Calu3 (cell line): ENCODE results near the gene ZBTB20. TPM values are rescaled to one million over a fixed set of nuclear protein-coding genes. Genes with fewer than 3 reads are reported as not detected.

ENCODE experiments used
- BruUV-seq: library from RNA; stranded (reverse); fragments of 400-500 nt; replicated peaks from 2 replicates; lab custom pipeline; 2021; lab: Mats Ljungman, UMichigan
- CTCF ChIA-PET: fragments of 300-600 bp; sonication (Branson Sonifier 250); formaldehyde crosslinking; loops from one replicate; lab custom pipeline; 2022; ENCODE audit warnings: antibody characterized with exemption; lab: Charles Lee
- DNase-seq: peaks from one replicate; pipeline ENCODE4 v3.0.0; 2022
- H3K27ac Mint-ChIP-seq: one replicate; pipeline ENCODE4 v1.8.0; 2022; ENCODE audit warnings: mixed read lengths; ENCODE audit not compliant: unreplicated experiment
- H3K27me3 Mint-ChIP-seq: one replicate; pipeline ENCODE4 v1.8.0; 2022; ENCODE audit warnings: mixed read lengths; ENCODE audit not compliant: unreplicated experiment
- H3K36me3 Mint-ChIP-seq: one replicate; pipeline ENCODE4 v1.8.0; 2022; ENCODE audit warnings: mild to moderate bottlenecking, moderate library complexity, mixed read lengths; ENCODE audit not compliant: insufficient read depth, unreplicated experiment
- H3K4me1 Mint-ChIP-seq: one replicate; pipeline ENCODE4 v1.8.0; 2022; ENCODE audit warnings: mild to moderate bottlenecking, low read depth, mixed read lengths; ENCODE audit not compliant: unreplicated experiment
- H3K4me3 Mint-ChIP-seq: one replicate; pipeline ENCODE4 v1.8.0; 2022; ENCODE audit warnings: mild to moderate bottlenecking, low read depth, moderate library complexity, mixed read lengths; ENCODE audit not compliant: unreplicated experiment
- H3K9me3 Mint-ChIP-seq: one replicate; pipeline ENCODE4 v1.8.0; 2022; ENCODE audit warnings: low read depth, mixed read lengths; ENCODE audit not compliant: unreplicated experiment
- CTCF ChIP-seq: fragments of 200-600 bp; IDR thresholded peaks from one replicate; pipeline ENCODE4 v1.8.0; 2022; ENCODE audit warnings: antibody characterized with exemption; ENCODE audit not compliant: unreplicated experiment
- intact Hi-C: fragments of 100-400 bp; cut with micrococcal nuclease; formaldehyde crosslinking; loops from one replicate; pipeline ENCODE4 v1.10.0; 2022; ENCODE audit not compliant: unreplicated experiment
- total RNA-seq: library from RNA; stranded (reverse); gene quantifications from 2 replicates; pipeline ENCODE4 v1.2.3, GENCODE V29; 2022

ZBTB20 gene
- total RNA-seq, 1 experiment from 2014 or later = 24.1 TPM

GRCh38 chr3:114590309-114591047 lies 556.6 kb downstream of the ZBTB20 start:
- BruUV-seq = no TSS peak
- intact Hi-C loops = no loop called here
- Mint-ChIP-seq H3K9me3 (no peaks in the 10 kb centered on the region), H3K27me3 (no peaks in the 10 kb centered on the region), H3K4me1 (no peaks in the 10 kb centered on the region), H3K27ac (no peak overlapping the region), H3K4me3 (no peak overlapping the region), H3K36me3 (no peaks in the 10 kb centered on the region)
- no peak for DNase-seq
- CTCF ChIA-PET = no interaction called here
- TF ChIP-seq CTCF = no peak

- no peak for TF ChIP-seq CTCF
- no peak for DNase-seq
- Mint-ChIP-seq H3K36me3 (no peaks in the 10 kb centered on the region), H3K4me3 (no peak overlapping the region), H3K4me1 (no peaks in the 10 kb centered on the region), H3K27me3 (no peaks in the 10 kb centered on the region), H3K27ac (no peak overlapping the region), H3K9me3 (no peaks in the 10 kb centered on the region)
- BruUV-seq = no TSS peak
- CTCF ChIA-PET = no interaction called here
- intact Hi-C loops = no loop called here
These were observed 559.1 kb downstream of the ZBTB20 start for GRCh38 chr3:114587986-114588385.

GRCh38 chr3:114586119-114586518 lies 561.0 kb downstream of the ZBTB20 start:
- H3K4me3 Mint-ChIP-seq = no peak overlapping the region
- intact Hi-C loops = no loop called here
- no peaks in the 10 kb centered on the region for H3K36me3 Mint-ChIP-seq
- CTCF ChIA-PET = no interaction called here
- no peak overlapping the region for H3K27ac Mint-ChIP-seq
- H3K27me3 Mint-ChIP-seq = no peaks in the 10 kb centered on the region
- DNase-seq = no peak
- no peak for TF ChIP-seq CTCF
- no peaks in the 10 kb centered on the region for H3K4me1 Mint-ChIP-seq
- BruUV-seq = no TSS peak
- H3K9me3 Mint-ChIP-seq = no peaks in the 10 kb centered on the region

GRCh38 chr3:114585687-114586086 lies 561.4 kb downstream of the ZBTB20 start:
- no peak for DNase-seq
- no TSS peak for BruUV-seq
- H3K9me3 Mint-ChIP-seq = no peaks in the 10 kb centered on the region
- CTCF ChIA-PET = no interaction called here
- no peaks in the 10 kb centered on the region for H3K27me3 Mint-ChIP-seq
- TF ChIP-seq CTCF = no peak
- H3K27ac Mint-ChIP-seq = no peak overlapping the region
- intact Hi-C loops = no loop called here
- H3K36me3 Mint-ChIP-seq = no peaks in the 10 kb centered on the region
- H3K4me3 Mint-ChIP-seq = no peak overlapping the region
- no peaks in the 10 kb centered on the region for H3K4me1 Mint-ChIP-seq
